Colon (tissue), 2 donors: ENCODE results near the gene ZNFX1.

Experiments
- FAIRE-seq: peaks from 2 replicates; lab custom pipeline; 2012; peaks lifted over from hg19 to GRCh38; lab: Jason Lieb, UNC
- donor health status: control.
- donor health status: control.

ZNFX1 gene

GRCh38 chr20:49292010-49292409 lies 14.2 kb upstream of the ZNFX1 start:
- FAIRE-seq: no peak

GRCh38 chr20:49291200-49291599 lies 13.3 kb upstream of the ZNFX1 start:
- no peak for FAIRE-seq

GRCh38 chr20:49290608-49291191 lies 12.8 kb upstream of the ZNFX1 start:
- FAIRE-seq: no peak

DNA sequence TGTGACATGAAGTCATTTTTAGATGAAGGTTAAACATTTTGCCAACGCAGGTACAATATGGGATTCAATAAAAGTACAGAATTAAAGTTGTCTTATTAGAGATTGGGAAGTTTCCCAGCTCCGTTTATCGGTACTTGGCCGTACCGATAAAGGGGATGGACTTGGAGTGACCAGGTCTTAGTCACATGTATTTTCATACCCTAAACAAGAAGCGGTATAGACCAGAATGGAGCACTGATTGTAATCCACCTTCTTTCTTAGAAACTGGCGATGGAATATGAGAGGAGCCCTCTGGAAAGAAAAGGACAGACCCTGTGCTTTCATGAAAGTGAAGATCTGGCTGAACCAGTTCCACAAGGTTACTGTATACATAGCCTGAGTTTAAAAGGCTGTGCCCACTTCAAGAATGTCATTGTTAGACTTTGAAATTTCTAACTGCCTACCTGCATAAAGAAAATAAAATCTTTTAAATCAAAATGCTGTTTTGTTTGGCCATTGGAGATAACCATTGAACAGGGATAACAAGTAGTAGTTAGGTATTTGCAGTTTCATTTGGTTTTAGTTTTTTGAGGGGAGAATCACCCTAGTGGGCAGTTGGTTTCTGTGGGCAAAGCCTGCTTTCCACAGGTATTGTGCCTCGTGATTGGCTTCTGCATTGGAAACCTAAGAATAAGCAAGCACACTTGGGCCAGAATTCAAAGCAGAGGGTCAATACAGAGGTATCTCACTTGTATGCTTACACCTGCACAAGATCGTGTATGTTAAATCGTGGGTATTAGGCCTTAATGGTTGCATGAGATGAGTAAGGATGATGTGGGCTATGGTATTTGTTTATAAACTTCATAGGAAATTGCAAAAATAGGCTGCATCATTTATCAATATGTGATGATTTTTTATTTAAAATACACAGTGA lies 11.2 kb upstream of the ZNFX1 start:
- FAIRE-seq: no peak

GRCh38 chr20:49288250-49288751 lies 10.4 kb upstream of the ZNFX1 start:
- no peak for FAIRE-seq

DNA sequence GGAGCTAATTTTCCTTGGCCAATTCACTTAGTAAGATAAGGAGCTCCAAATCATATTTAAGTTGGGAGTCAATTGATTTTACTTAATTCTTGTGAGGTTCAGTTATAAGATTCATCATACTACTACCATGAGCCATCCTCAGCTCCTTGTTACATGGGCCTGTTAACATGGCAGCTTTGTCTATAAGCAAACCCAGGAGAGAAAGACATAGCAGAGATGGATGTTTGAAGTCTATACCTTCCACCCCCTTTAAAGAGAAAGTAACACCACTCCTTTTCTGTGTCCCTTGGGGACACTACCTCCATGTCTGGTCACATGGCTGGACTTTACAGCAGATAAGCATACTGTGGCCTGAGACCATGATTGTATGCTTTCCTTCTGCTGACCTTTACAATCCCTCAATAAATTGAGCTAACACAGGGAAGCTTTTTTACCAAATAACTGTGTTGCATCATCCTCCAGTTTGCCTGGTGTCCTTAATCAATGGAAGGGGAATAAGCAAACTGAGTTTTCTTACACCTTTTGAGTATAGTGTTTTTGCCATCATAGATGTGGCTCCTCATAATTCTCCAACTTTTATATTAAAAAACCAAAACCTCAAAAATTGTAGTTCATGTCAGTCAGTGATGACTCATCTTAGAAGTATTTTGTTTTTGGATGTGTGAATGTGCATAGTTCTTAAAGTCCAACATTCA lies 9.8 kb upstream of the ZNFX1 start:
- no peak for FAIRE-seq

- FAIRE-seq: no peak
Measured at GRCh38 chr20:49286689-49287551, 9.1 kb upstream of the ZNFX1 start.

DNA sequence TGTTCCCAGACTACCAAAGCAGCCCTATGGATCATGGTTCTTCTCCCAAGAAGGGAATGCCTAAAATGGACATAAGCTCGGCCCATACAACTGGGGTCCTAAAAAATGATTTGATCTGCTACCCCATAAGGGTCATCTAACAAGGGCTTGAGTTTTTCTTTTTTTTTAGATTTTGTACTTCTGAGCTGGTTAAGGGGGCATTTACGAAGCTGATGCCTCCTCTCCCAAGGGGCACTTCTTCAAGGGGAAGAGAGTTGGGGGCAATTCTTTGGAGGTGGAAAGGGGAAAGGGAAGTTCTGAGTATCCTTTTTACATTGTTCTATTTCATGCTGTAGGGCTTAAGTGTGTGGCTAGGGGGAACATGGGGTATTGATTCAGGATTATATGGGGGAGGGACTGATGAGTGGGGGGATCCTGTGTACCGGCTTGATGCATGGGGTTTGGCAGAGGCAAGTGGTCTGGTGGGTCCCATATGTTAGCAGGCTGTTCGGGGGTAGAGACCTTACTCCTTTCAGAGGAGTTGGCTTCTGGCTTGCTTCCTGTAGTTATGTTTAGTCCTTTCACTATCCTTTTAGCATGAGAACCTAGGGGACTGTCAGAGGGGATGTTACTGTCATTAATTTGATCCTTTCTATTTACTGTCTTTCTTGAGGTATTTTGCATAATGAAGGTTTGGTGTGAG lies 8.1 kb upstream of the ZNFX1 start:
- no peak for FAIRE-seq

GRCh38 chr20:49285233-49285668 lies 7.4 kb upstream of the ZNFX1 start:
- no peak for FAIRE-seq

- no peak for FAIRE-seq
Measured at GRCh38 chr20:49284818-49285217, 7.0 kb upstream of the ZNFX1 start.

GRCh38 chr20:49283703-49284625 lies 6.1 kb upstream of the ZNFX1 start:
- no peak for FAIRE-seq

- FAIRE-seq: no peak
Measured at GRCh38 chr20:49283176-49283702, 5.4 kb upstream of the ZNFX1 start.

GRCh38 chr20:49282584-49283171 lies 4.8 kb upstream of the ZNFX1 start:
- FAIRE-seq: no peak

DNA sequence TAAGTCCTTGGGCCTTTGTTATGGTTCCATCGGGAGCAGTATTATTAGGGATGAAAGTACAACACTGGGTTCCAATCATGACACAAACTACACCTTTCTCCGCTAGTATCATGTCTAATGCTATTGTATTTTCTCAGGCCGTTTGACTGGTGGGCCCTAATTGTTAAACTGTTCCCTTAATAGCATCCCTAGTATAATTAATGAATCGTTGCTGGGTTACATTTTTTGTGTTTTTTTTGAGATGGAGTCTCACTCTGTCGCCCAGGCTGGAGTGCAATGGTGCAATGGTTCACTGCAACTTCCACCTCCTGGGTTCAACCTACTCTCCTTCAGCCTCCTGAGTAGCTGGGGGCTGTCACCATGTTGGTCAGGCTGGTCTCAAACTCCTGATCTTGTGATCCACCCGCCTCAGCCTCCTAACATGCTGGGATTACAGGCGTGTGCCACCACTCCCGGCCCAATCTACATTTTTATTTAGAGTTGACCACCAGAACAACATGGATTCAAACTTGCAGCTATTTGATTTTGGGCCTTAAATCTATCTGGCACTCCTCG lies 4.1 kb upstream of the ZNFX1 start:
- FAIRE-seq: no peak

DNA sequence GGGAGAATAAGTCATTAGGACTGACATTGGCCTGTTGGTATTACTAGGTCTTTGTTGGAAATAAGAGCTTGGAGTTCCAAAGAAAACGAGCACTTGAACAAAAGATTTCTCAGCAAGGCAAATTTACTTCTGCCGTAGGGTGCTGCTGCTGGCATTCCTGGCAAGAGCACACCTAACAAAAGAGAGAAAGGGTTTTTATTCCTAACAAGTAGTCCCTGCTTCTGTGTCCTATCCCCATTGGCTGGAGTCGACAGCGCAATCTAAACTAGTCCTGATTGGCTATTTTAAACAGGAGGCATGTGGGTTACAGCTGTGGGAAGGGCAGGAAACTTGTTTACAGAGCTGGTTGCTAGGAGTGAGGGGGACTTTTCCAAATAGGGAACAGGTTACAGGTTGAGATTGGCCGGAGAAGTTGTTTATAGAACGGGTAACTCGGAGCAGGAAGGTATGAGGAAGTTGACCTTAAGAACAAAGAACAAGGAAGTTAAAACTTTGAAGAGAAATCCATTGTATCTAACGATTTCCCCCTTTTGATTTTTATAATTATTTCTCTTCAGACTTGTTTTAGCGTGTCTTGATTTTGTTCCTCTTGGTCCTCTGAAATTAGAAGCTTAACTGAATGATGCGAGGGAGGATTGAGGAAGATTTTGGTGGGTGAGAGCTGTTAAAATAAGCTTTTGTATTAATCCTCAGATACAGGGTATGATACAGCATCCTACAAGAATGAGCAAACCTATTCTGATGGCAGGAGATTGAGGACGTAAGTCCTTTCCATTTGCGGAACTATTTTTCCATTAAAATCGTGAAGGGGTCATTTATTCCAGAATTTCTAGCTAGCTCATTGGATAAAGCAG lies 3.4 kb upstream of the ZNFX1 start:
- no peak for FAIRE-seq

GRCh38 chr20:49280463-49281058 lies 2.7 kb upstream of the ZNFX1 start:
- FAIRE-seq: no peak

GRCh38 chr20:49279677-49280462 lies 2.0 kb upstream of the ZNFX1 start:
- no peak for FAIRE-seq
